Lung (tissue), 12 donors: ENCODE results near the gene PIK3CD. TPM values are rescaled to one million over a fixed set of nuclear protein-coding genes. Genes with fewer than 3 reads are reported as not detected.
"Not testable (repeated sequence)": the region's sequence is repeated elsewhere in the genome, so short reads cannot be mapped to it uniquely, and the experiment has no call there.

ENCODE experiments used
- ATAC-seq: fragments of 200-7000 bp; cut with Tn5 transposase; one replicate; pipeline ENCODE4 v1.9.1; 2020; ENCODE audit warnings: moderate number of reproducible peaks; ENCODE audit not compliant: insufficient read depth, low FRiP score
- DNase-seq, 3 donors: peaks; one replicate each; pipeline ENCODE4 v3.0.0-alpha.2; 2013 to 2017
- H3K27ac ChIP-seq, 2 donors: one replicate each; pipeline ENCODE4 v1.5.1; 2013; ENCODE audit warnings: mild to moderate bottlenecking in 2 of 2, moderate library complexity in 2 of 2, control low read depth in 1 of 2, inconsistent platforms in 1 of 2, low read depth in 1 of 2, low read length in 1 of 2
- H3K27me3 ChIP-seq, 3 donors: one replicate each; pipeline ENCODE4 v1.5.1; 2013; ENCODE audit warnings: low read length in 2 of 3; ENCODE audit not compliant: control insufficient read depth in 3 of 3, insufficient read depth in 3 of 3
- H3K36me3 ChIP-seq, 4 donors: one replicate each; pipeline ENCODE4 v1.5.1; 2013; ENCODE audit warnings: low read length in 4 of 4, mild to moderate bottlenecking in 1 of 4, moderate library complexity in 1 of 4; ENCODE audit not compliant: control insufficient read depth in 4 of 4, insufficient read depth in 4 of 4
- H3K4me1 ChIP-seq, 5 donors: one replicate each; pipeline ENCODE4 v1.5.1; 2013; ENCODE audit warnings: low read length in 5 of 5, mild to moderate bottlenecking in 2 of 5, moderate library complexity in 1 of 5; ENCODE audit not compliant: control insufficient read depth in 5 of 5, insufficient read depth in 5 of 5
- H3K4me3 ChIP-seq: one replicate; pipeline ENCODE4 v1.5.1; 2013; ENCODE audit warnings: mild to moderate bottlenecking, control low read depth, moderate library complexity
- H3K9ac ChIP-seq, 2 donors: one replicate each; pipeline ENCODE4 v1.5.1; 2013; ENCODE audit warnings: low read length in 2 of 2, control low read depth in 1 of 2; ENCODE audit not compliant: insufficient read depth in 1 of 2
- H3K9me3 ChIP-seq, 4 donors: one replicate each; pipeline ENCODE4 v1.5.1; 2013; ENCODE audit warnings: low read length in 3 of 4, mild to moderate bottlenecking in 1 of 4, moderate library complexity in 1 of 4; ENCODE audit not compliant: control insufficient read depth in 4 of 4, insufficient read depth in 3 of 4
- CTCF ChIP-seq: IDR thresholded peaks from 2 replicates; pipeline ENCODE4 v1.5.1; 2012; ENCODE audit warnings: mild to moderate bottlenecking; ENCODE audit errors: control extremely low read depth, extremely low read depth
- WGBS, 2 donors: extraction: QIAGEN DNeasy Blood & Tissue Kit; methylation state at CpG; one replicate each; pipeline ENCODE4 v1.1.7; 2013; 5-methylcytosine and 5-hydroxymethylcytosine counted together
- polyA plus RNA-seq, 2 donors: library from polyadenylated mRNA; stranded (reverse); fragments of 200-250 nt; gene quantifications; one replicate each; pipeline ENCODE4 v1.2.1, GENCODE V29; 2013
- total RNA-seq, 2 donors: library from RNA; depleted of rRNA in 1 of 2; stranded (reverse); fragments of >200 nt in 1 of 2; gene quantifications; one replicate each; pipeline ENCODE4 v1.2.1, GENCODE V29; 2014 to 2021
- donor health status: control.
- donor health status: control.
- donor health status: Bipolar disorder and iron deficiency.
- donor health status: healthy.
- donor health status: DM: yes; HTN: yes; CAD: no.

PIK3CD gene
- total and polyA plus RNA-seq, 4 donors: 7.8 to 29.6 (median 21.8) TPM

- ATAC-seq (no peak), DNase-seq (no peak)
- no peak overlapping the region for H3K9ac ChIP-seq
- TF ChIP-seq CTCF: no peak
- no peak overlapping the region for H3K27ac ChIP-seq
- H3K4me1 ChIP-seq: no peaks in the 10 kb centered on the region
- H3K9me3 ChIP-seq: no peaks in the 10 kb centered on the region
- no peaks in the 10 kb centered on the region for H3K27me3 ChIP-seq
- WGBS, 2 donors: 79 to 84% methylated on average over 18 of the region's 18 CpGs
- no peaks in the 10 kb centered on the region for H3K36me3 ChIP-seq
- H3K4me3 ChIP-seq: no peak overlapping the region
These were observed 32.4 kb upstream of the PIK3CD start for GRCh38 chr1:9618909-9619679.

- H3K9me3 ChIP-seq: no peaks in the 10 kb centered on the region
- no peaks in the 10 kb centered on the region for H3K4me1 ChIP-seq
- no peaks in the 10 kb centered on the region for H3K36me3 ChIP-seq
- no peak overlapping the region for H3K9ac ChIP-seq
- DNase-seq (no peak), ATAC-seq (no peak)
- no peaks in the 10 kb centered on the region for H3K27me3 ChIP-seq
- no peak for TF ChIP-seq CTCF
- no peak overlapping the region for H3K4me3 ChIP-seq
- no peak overlapping the region for H3K27ac ChIP-seq
These were observed 30.5 kb upstream of the PIK3CD start for GRCh38 chr1:9621032-9621431.

GRCh38 chr1:9624081-9624480 lies 27.4 kb upstream of the PIK3CD start:
- H3K36me3 ChIP-seq: no peaks in the 10 kb centered on the region
- no peak overlapping the region for H3K4me3 ChIP-seq
- 93 to 98% methylated on average over 2 of the region's 2 CpGs for WGBS, 2 donors
- H3K9me3 ChIP-seq: no peaks in the 10 kb centered on the region
- H3K27me3 ChIP-seq: no peaks in the 10 kb centered on the region
- TF ChIP-seq CTCF: no peak
- no peak for DNase-seq
- ATAC-seq: no peak
- H3K9ac ChIP-seq: no peak overlapping the region
- H3K27ac ChIP-seq: no peak overlapping the region
- H3K4me1 ChIP-seq: no peaks in the 10 kb centered on the region

- DNase-seq, H3K9me3 ChIP-seq, ATAC-seq, H3K27me3 ChIP-seq, H3K4me1 ChIP-seq, H3K36me3 ChIP-seq, H3K4me3 ChIP-seq, H3K9ac ChIP-seq, H3K27ac ChIP-seq: not testable (repeated sequence)
- 95 to 98% methylated on average over 3 of the region's 3 CpGs for WGBS, 2 donors
These were observed 26.5 kb upstream of the PIK3CD start for GRCh38 chr1:9625030-9625429.
